Lung (tissue), 12 donors: ENCODE results near the gene TCOF1. TPM values are rescaled to one million over a fixed set of nuclear protein-coding genes. Genes with fewer than 3 reads are reported as not detected.

Experiments used
- ATAC-seq: fragments of 200-7000 bp; cut with Tn5 transposase; one replicate; pipeline ENCODE4 v1.9.1; 2020; ENCODE audit warnings: moderate number of reproducible peaks; ENCODE audit not compliant: insufficient read depth, low FRiP score
- DNase-seq, 3 donors: peaks; one replicate each; pipeline ENCODE4 v3.0.0-alpha.2; 2013 to 2017
- H3K27ac ChIP-seq, 2 donors: one replicate each; pipeline ENCODE4 v1.5.1; 2013; ENCODE audit warnings: mild to moderate bottlenecking in 2 of 2, moderate library complexity in 2 of 2, control low read depth in 1 of 2, inconsistent platforms in 1 of 2, low read depth in 1 of 2, low read length in 1 of 2
- H3K27me3 ChIP-seq, 3 donors: one replicate each; pipeline ENCODE4 v1.5.1; 2013; ENCODE audit warnings: low read length in 2 of 3; ENCODE audit not compliant: control insufficient read depth in 3 of 3, insufficient read depth in 3 of 3
- H3K36me3 ChIP-seq, 4 donors: one replicate each; pipeline ENCODE4 v1.5.1; 2013; ENCODE audit warnings: low read length in 4 of 4, mild to moderate bottlenecking in 1 of 4, moderate library complexity in 1 of 4; ENCODE audit not compliant: control insufficient read depth in 4 of 4, insufficient read depth in 4 of 4
- H3K4me1 ChIP-seq, 5 donors: one replicate each; pipeline ENCODE4 v1.5.1; 2013; ENCODE audit warnings: low read length in 5 of 5, mild to moderate bottlenecking in 2 of 5, moderate library complexity in 1 of 5; ENCODE audit not compliant: control insufficient read depth in 5 of 5, insufficient read depth in 5 of 5
- H3K4me3 ChIP-seq: one replicate; pipeline ENCODE4 v1.5.1; 2013; ENCODE audit warnings: mild to moderate bottlenecking, control low read depth, moderate library complexity
- H3K9ac ChIP-seq, 2 donors: one replicate each; pipeline ENCODE4 v1.5.1; 2013; ENCODE audit warnings: low read length in 2 of 2, control low read depth in 1 of 2; ENCODE audit not compliant: insufficient read depth in 1 of 2
- H3K9me3 ChIP-seq, 4 donors: one replicate each; pipeline ENCODE4 v1.5.1; 2013; ENCODE audit warnings: low read length in 3 of 4, mild to moderate bottlenecking in 1 of 4, moderate library complexity in 1 of 4; ENCODE audit not compliant: control insufficient read depth in 4 of 4, insufficient read depth in 3 of 4
- WGBS, 2 donors: extraction: QIAGEN DNeasy Blood & Tissue Kit; methylation state at CpG; one replicate each; pipeline ENCODE4 v1.1.7; 2013; 5-methylcytosine and 5-hydroxymethylcytosine counted together
- polyA plus RNA-seq, 2 donors: library from polyadenylated mRNA; stranded (reverse); fragments of 200-250 nt; gene quantifications; one replicate each; pipeline ENCODE4 v1.2.1, GENCODE V29; 2013
- total RNA-seq, 2 donors: library from RNA; depleted of rRNA in 1 of 2; stranded (reverse); fragments of >200 nt in 1 of 2; gene quantifications; one replicate each; pipeline ENCODE4 v1.2.1, GENCODE V29; 2014 to 2021
- TF ChIP-seq, protein P1 (sequence below): IDR thresholded peaks from 2 replicates; pipeline ENCODE4 v1.5.1; 2012; ENCODE audit warnings: mild to moderate bottlenecking; ENCODE audit errors: control extremely low read depth, extremely low read depth
- donor health status: control.
- donor health status: control.
- donor health status: Bipolar disorder and iron deficiency.
- donor health status: healthy.
- donor health status: DM: yes; HTN: yes; CAD: no.

TCOF1 gene
- total and polyA plus RNA-seq, 4 donors, result 13.3 to 25.3 (median 15.9) TPM

GRCh38 chr5:150442699-150443080, 85.2 kb downstream of the TCOF1 start:
- Histone ChIP-seq H3K9ac (no peak overlapping the region), H3K27ac (no peak overlapping the region), H3K27me3 (no peaks in the 10 kb centered on the region), H3K4me1 (peaks cover 0 to 3% (median 2%) of the 10 kb centered on the region in 5 donors), H3K36me3 (peaks cover 35 to 51% (median 39%) of the 10 kb centered on the region in 4 donors), H3K9me3 (no peaks in the 10 kb centered on the region), H3K4me3 (no peak overlapping the region)
- TF ChIP-seq, protein P1, sequence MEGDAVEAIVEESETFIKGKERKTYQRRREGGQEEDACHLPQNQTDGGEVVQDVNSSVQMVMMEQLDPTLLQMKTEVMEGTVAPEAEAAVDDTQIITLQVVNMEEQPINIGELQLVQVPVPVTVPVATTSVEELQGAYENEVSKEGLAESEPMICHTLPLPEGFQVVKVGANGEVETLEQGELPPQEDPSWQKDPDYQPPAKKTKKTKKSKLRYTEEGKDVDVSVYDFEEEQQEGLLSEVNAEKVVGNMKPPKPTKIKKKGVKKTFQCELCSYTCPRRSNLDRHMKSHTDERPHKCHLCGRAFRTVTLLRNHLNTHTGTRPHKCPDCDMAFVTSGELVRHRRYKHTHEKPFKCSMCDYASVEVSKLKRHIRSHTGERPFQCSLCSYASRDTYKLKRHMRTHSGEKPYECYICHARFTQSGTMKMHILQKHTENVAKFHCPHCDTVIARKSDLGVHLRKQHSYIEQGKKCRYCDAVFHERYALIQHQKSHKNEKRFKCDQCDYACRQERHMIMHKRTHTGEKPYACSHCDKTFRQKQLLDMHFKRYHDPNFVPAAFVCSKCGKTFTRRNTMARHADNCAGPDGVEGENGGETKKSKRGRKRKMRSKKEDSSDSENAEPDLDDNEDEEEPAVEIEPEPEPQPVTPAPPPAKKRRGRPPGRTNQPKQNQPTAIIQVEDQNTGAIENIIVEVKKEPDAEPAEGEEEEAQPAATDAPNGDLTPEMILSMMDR, result no peak
- DNase-seq (no peak), ATAC-seq (no peak)
- 83 to 89% methylated on average over 6 of the region's 6 CpGs for WGBS, 2 donors

DNA sequence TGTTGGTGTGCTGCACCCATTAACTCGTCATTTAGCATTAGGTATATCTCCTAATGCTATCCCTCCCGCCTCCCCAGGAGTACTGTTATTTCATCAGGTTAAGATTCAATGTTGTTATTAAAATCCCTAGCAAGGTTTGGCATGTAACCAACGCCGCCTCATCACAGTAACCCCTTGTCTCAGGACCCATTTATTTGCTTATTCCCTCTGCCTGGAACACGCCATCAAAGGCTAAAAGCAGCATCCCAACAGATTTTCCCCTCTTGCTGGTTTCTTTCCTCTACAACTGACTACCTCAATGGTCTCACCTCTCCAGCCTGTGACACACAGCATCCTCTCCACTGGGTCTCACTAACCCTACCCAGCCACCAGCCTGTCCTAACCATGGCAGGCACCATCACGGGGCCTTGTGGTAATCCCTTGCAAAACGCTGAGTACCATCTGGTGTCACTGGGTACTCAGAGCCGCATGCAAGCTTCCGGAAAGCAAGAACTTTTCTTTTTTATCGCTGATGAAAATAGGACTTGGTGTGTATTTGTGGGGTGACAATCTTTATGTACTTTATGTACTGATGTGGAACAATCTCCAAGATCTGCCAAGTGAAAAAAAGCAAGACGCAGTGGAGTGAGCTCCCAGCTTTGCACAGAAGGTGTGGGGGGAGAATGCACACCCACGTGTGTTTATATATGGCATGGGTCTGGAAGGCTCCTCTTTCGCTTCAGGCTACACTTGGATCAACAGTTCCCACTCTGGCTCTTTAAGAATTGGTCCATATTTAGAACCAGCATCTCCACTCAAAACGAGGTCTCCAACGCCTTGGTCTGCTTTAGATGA, 86.0 kb downstream of the TCOF1 start:
- H3K4me1 ChIP-seq, result peaks cover 0 to 10% (median 4%) of the 10 kb centered on the region in 5 donors
- TF ChIP-seq, protein P1, result no peak
- H3K36me3 ChIP-seq, result peaks cover 39 to 51% (median 43%) of the 10 kb centered on the region in 4 donors
- 82 to 83% methylated on average over 15 of the region's 15 CpGs for WGBS, 2 donors
- ATAC-seq (no peak), DNase-seq (no peak)
- H3K9ac ChIP-seq, result no peak overlapping the region
- H3K4me3 ChIP-seq, result no peak overlapping the region
- no peak overlapping the region for H3K27ac ChIP-seq
- H3K27me3 ChIP-seq, result no peaks in the 10 kb centered on the region
- no peaks in the 10 kb centered on the region for H3K9me3 ChIP-seq

GRCh38 chr5:150444770-150445169, 87.3 kb downstream of the TCOF1 start:
- no peak for ATAC-seq
- peaks cover 0 to 13% (median 6%) of the 10 kb centered on the region in 5 donors for H3K4me1 ChIP-seq

More at GRCh38 chr5:150444770-150445169, 87.3 kb downstream of the TCOF1 start:
- Histone ChIP-seq H3K27ac (no peak overlapping the region), H3K9me3 (no peaks in the 10 kb centered on the region), H3K36me3 (peaks cover 40 to 51% (median 48%) of the 10 kb centered on the region in 4 donors), H3K9ac (no peak overlapping the region), H3K4me3 (no peak overlapping the region), H3K27me3 (no peaks in the 10 kb centered on the region)
- WGBS, 2 donors, result 89 to 92% methylated on average over 9 of the region's 9 CpGs
- DNase-seq, result no peak
- TF ChIP-seq, protein P1, result no peak
